Upper lobe of left lung (tissue), 4 donors: ENCODE results near the gene COX20.

Experiments
- EP300 ChIP-seq, 4 donors: sonication (generic); formaldehyde crosslinking; IDR thresholded peaks; one replicate each; pipeline ENCODE4 v1.5.1; 2017; ENCODE audit warnings: antibody characterized with exemption in 4 of 4, control low read depth in 2 of 4
- POLR2A ChIP-seq, 4 donors: fragments of 450-650 bp; IDR thresholded peaks; one replicate each; pipeline ENCODE4 v1.5.1; 2016 to 2017; ENCODE audit warnings: antibody characterized with exemption in 4 of 4, mild to moderate bottlenecking in 2 of 4
- POLR2AphosphoS5 ChIP-seq, 2 donors: sonication (generic); formaldehyde crosslinking; IDR thresholded peaks; one replicate each; pipeline ENCODE4 v1.5.1; 2017; ENCODE audit warnings: antibody characterized with exemption in 2 of 2
- TF ChIP-seq, protein P1 (sequence below), 6 experiments: fragments of 450-650 bp in 4 of 6; fragments of 200-600 bp in 2 of 6; sonication (generic) in 2 of 6; IDR thresholded peaks; one replicate each; pipeline ENCODE4 v1.5.1; 2016 to 2019; ENCODE audit warnings: antibody characterized with exemption in 6 of 6

- TF ChIP-seq, protein P1, sequence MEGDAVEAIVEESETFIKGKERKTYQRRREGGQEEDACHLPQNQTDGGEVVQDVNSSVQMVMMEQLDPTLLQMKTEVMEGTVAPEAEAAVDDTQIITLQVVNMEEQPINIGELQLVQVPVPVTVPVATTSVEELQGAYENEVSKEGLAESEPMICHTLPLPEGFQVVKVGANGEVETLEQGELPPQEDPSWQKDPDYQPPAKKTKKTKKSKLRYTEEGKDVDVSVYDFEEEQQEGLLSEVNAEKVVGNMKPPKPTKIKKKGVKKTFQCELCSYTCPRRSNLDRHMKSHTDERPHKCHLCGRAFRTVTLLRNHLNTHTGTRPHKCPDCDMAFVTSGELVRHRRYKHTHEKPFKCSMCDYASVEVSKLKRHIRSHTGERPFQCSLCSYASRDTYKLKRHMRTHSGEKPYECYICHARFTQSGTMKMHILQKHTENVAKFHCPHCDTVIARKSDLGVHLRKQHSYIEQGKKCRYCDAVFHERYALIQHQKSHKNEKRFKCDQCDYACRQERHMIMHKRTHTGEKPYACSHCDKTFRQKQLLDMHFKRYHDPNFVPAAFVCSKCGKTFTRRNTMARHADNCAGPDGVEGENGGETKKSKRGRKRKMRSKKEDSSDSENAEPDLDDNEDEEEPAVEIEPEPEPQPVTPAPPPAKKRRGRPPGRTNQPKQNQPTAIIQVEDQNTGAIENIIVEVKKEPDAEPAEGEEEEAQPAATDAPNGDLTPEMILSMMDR (IDR thresholded peaks at IDR 0.05), result no peak
- TF ChIP-seq POLR2AphosphoS5 (IDR thresholded peaks at IDR 0.05) (no peak), POLR2A (IDR thresholded peaks at IDR 0.05) (no peak), EP300 (IDR thresholded peaks at IDR 0.05) (no peak)
Observed at GRCh38 chr1:244788493-244789275, 46.8 kb upstream of the COX20 start.
